ENCODE measurements around the gene COLEC12.

COLEC12 gene

DNA sequence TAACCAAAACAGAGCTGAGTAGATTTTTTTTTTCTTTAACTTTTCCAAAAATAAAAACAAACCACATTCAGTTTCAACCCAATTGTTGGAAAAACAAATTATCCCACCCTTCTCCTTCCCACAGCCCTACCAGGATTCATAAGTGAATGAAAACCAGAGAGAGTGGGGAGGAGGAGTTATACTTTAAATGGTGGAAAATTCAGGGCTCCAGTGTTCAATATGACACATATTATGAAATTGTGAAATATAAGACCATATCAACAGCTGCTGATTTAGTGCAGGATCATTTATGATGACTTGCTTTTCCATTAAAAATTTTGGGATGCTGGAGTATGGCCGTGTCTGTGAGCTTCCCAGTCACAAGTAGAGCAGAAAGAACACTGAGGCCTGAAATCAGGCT, 26.7 kb downstream of the COLEC12 start:
- DNase-seq: no peak

GRCh38 chr18:471716-472115, 28.8 kb downstream of the COLEC12 start:
- no peak for DNase-seq

- no peak for DNase-seq
These were observed 29.6 kb downstream of the COLEC12 start for GRCh38 chr18:470661-471501.

DNA sequence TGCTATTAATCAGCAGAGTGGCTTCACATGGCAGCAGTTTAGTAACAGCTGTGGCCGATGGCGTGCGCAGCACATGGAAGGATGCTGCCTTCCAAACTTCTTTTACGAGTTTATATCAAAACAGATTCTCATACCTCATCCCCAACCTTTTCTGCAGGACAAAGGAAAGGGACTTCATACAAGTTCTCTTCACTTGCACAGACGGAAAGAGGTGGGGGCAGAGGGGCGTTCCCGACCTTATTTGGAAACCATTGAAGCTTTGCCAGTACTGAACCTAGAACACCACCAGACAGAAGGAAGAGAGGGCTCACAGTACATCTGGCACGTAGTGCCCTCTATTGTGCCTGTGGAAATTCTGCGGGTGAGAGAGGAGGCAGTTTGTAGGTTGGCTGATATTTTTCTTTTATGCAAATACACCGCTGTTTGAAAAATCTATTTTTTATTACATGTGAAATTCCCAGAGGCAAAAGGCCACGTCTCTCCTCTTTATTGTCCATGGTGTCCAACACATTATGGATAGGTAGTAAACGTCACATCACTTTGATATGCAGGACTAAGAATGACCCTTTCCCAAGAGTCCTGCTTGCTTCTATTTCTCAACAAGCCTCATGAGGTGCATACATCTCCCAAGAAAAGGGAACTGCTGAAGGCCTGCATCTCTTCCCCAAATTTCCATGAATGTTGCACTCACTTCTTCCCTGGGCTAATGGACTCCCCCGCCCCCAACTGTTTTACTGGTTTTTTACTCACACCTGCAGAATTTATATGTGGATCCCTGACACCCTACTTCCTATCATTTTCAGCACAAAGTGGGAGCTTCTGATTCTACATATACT, 31.3 kb downstream of the COLEC12 start:
- no peak for DNase-seq

DNA sequence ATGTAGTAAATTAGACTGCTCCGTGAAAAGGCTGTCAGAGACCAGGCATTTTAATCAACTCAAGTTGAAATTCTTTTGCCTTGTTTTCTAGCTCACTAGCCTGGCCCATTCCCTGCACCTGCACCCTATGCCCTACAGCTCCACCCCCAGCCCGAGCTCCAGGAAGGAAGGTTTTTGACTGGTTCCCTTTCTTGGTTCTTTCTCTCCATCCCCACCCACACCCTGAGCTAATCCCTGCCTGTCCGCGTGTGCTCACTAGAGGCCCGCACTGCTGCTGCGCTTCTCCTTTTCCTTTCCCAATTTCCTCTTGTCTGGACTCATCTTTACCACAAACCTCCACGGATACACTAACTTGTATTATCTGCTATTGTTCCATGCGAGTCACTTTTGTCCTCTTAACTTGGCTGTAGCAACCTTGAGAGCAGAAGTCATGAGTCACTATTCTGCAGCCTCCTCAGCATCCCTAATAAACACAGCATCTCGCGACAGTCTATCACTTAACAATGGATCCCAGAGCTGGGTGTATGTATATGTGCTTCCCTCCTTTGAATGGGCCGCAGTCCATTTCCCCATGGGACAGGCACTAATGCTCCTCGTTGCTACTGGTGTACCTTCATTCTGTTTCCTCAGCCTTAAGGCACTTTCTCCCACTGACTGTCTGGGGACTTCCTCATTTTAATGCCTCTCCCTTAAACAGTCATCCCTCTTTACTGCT, 36.5 kb downstream of the COLEC12 start:
- peak in 1 of 14 donors; percentile 12 for DNase-seq

DNA sequence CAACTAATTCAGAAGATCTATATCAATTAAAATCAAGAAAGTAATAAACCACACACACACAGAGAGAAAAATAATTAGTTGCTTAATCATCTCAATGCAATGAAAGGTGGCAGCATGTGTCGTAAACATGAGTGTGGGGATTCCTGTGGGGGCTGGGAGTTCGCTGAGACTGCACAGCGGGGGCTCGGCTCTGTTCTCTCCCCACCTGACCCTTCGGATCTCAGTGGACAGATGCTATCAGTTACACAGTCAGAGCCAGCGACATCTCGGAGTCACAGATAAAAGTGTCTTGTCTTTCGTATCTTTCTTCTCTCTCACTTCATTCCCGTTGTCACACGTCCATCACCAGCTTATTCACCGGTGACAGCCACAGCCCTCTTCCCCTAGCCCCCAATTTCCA, 37.1 kb downstream of the COLEC12 start:
- DNase-seq: no peak

DNA sequence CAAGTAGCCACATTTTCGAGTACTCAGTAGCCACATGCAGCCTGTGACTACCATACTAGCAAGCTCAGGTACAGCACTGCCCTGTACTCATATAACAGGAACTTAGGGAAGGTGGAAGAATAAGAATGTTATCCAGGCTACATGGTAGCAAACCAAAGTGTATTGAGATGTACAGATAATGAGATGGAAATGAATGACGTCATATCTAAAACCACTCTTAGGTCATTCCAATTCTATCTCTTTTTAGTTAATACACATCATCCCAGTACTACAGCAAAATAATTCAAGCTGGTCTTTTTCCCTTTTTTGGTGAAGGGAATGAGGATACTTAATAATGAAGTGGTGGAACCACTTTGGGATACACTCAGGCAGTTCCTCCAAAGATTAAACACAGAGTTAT, 38.7 kb downstream of the COLEC12 start:
- no peak for DNase-seq

GRCh38 chr18:460791-461190, 39.7 kb downstream of the COLEC12 start:
- no peak for DNase-seq

DNA sequence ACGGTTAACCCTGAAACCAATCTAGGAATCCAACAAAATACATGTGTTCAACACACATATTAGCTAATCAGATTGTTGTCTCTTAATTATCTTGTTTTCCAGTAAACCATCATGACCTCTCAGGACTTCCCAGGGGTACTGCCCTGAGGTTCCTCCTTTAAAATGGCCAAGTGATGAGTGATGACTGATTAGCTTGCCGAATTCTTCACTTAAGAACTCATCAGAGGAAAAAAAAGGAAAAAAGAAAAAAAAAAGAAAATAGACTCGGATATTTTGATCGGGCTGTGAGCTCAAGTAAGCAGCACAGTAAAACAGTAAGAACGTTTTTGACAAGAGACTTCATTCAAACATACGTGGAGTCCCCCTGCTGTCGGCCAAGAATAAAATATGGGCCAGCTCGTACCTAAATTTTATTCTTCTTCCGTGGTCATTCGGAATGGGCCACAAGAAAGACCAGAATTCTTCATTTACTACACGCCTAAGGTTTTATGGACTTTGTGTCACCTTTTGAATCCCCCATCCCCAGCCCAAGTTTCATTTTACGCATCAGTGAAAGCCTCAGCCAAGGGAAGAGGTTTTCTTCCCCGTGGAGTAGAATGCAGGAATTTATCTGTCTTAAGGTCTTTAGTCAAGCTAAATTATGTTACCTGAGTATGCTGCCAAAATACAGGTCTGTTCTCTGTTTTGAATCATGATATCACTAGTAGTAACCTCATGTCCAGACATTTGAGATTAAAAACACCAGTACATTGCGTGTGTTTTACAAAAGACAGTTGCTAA, 40.5 kb downstream of the COLEC12 start:
- no peak for DNase-seq

- DNase-seq: no peak
These were observed 42.7 kb downstream of the COLEC12 start for GRCh38 chr18:457521-458412.

- DNase-seq: peak in 1 of 14 donors; percentile 29
These were observed 43.4 kb downstream of the COLEC12 start for GRCh38 chr18:457140-457519.

- peak in 3 of 14 donors; percentile 30 to 64 (median 35) for DNase-seq
These were observed 44.0 kb downstream of the COLEC12 start for GRCh38 chr18:456361-457139.

GRCh38 chr18:453400-453799, 47.1 kb downstream of the COLEC12 start:
- DNase-seq: no peak

- DNase-seq: no peak
These were observed 47.7 kb downstream of the COLEC12 start for GRCh38 chr18:452816-453215.

DNA sequence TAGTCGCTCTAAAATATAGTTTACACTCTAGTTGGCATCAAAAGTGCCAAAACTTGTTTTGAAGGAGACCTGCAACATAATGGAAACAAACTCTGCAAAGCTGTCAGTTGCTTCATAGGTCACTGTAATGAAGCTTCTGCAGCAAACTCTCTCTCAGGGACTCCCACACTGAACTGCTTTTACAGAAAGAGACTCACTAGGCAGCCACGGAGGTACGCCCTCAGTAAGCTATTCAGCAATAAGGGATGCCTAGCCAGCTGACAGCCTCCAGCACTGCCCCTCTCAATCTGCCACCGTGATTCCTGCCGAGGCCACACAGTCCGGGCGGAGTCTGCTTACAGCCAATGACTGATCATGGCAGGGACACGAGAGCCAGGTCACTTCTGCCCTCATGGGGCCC, 51.1 kb downstream of the COLEC12 start:
- DNase-seq: peak in 2 of 14 donors; percentile 33 to 52

DNA sequence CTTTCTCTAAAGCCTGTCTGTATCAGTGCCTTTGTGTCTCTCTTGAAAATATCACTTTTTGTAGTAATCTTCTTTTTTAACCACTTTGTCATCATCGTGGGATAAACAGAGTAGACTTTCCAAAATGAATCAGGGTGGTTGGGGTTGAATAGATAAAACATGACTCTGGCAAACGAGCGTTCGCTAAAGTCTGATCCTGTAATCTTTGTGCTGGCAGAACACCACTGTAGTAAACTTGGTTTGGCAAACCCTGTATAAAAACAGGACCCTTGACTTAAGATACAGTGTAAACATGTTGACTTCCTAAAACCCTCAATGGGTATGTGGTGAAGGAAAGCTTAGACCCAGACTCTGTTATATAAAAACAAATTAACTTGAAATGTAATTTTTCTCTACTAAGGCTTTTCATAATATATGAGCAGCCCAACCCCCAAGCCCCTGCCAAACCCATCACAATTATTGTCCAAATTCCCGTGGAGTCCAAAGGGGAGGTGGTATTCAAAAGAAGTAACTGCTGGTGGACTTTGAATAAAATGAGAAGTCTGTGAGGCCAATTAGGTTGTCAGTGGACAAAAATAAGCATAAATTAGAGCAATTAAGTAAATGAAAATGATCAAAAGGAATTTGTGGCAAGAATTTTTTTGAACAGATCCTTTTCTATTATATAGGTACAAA, 52.2 kb downstream of the COLEC12 start:
- no peak for DNase-seq

GRCh38 chr18:446941-447560, 53.5 kb downstream of the COLEC12 start:
- no peak for DNase-seq

- no peak for DNase-seq
These were observed 55.4 kb downstream of the COLEC12 start for GRCh38 chr18:445055-445454.

GRCh38 chr18:438571-438970, 61.9 kb downstream of the COLEC12 start:
- no peak for DNase-seq

All from C1 segment of cervical spinal cord (tissue), 14 donors.